GM19468 (cell line): ENCODE data around the gene DHRS11.

Source experiments
- ATAC-seq: cut with Tn5 transposase; IDR thresholded peaks from one replicate; pipeline ENCODE4 v1.9.1; 2021; ENCODE audit warnings: mild to moderate bottlenecking, moderate library complexity, moderate number of reproducible peaks; ENCODE audit not compliant: unreplicated experiment; ENCODE audit errors: extremely low read depth

DHRS11 gene

GRCh38 chr17:36641877-36642845 lies 50.5 kb downstream of the DHRS11 start:
- no peak for ATAC-seq

- ATAC-seq = no peak
Observed at GRCh38 chr17:36643086-36643685, 51.5 kb downstream of the DHRS11 start.

GRCh38 chr17:36645422-36645821 lies 53.7 kb downstream of the DHRS11 start:
- ATAC-seq = no peak

GRCh38 chr17:36647636-36648035 lies 56.0 kb downstream of the DHRS11 start:
- ATAC-seq = no peak

- no peak for ATAC-seq
Observed at GRCh38 chr17:36650096-36650775, 58.6 kb downstream of the DHRS11 start.
